Daoy (cell line): ENCODE results near the gene SCAP. TPM values are rescaled to one million over a fixed set of nuclear protein-coding genes. Genes with fewer than 3 reads are reported as not detected.
"Not testable (repeated sequence)": the region's sequence is repeated elsewhere in the genome, so short reads cannot be mapped to it uniquely, and the experiment has no call there.

Experiments
- DNase-seq: peaks from one replicate; pipeline ENCODE4 v3.0.0-alpha.2; 2015; ENCODE audit warnings: low read depth
- total RNA-seq: library from RNA; depleted of rRNA; stranded (reverse); fragments of >200 nt; shearing (Covaris generic); gene quantifications from 2 replicates; pipeline ENCODE4 v1.2.3, GENCODE V29; 2014

SCAP gene
- total RNA-seq, 1 experiment from 2014 or later: 32.6 TPM

DNA sequence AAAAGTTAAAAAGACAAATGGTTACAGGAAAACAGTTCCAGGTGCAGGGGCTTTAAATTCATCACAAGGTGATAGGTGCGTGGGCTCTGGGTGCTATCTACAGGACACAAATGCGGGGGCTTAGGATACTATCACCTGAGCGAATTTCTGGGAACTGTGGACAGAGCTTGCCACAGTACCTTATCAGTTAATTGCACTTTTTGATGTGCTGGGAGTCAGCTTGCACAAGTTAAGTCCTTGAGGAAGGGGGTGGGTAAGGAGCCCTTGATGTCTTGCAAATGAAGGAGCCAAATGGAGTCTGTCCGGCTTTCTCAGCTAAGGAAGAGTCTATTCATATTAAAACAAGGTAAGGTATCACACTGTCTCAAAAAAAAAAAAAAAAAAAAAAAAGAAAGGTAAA lies 6.0 kb upstream of the SCAP start:
- not testable (repeated sequence) for DNase-seq

DNA sequence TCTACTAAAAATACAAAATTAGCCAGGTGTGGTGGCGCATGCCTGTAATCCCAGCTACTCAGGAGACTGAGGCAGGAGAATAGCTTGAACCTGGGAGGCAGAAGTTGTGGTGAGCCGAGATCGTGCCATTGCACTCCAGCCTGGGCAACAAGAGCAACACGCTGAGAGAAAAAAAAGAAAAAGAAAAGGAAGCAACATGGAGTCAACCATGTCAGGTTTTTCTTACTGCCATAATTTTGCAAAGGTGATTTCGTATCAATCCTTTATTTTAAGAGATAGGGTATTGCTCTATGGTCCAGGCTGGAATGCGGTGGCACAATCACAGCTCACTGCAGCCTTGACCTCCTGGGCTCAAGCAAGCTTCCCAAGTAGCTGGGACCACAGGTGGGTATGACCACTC lies 4.5 kb upstream of the SCAP start:
- DNase-seq: not testable (repeated sequence)

DNA sequence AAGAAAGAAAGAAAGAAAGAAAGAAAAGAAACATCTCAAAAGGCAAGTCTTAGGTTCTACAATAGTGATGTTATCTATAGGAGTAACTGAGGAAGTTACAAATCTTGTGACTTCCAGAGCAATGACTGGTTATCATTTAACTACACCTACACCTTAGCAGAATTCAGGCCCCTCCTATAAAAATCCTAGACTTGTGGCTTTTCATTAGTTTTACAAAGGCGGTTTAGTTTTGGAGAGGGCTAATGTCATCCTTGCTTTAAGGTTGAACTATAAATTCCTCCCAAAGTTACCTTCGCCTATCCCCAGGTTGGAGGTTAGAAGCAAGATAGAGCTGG lies 4.1 kb upstream of the SCAP start:
- no peak for DNase-seq

DNA sequence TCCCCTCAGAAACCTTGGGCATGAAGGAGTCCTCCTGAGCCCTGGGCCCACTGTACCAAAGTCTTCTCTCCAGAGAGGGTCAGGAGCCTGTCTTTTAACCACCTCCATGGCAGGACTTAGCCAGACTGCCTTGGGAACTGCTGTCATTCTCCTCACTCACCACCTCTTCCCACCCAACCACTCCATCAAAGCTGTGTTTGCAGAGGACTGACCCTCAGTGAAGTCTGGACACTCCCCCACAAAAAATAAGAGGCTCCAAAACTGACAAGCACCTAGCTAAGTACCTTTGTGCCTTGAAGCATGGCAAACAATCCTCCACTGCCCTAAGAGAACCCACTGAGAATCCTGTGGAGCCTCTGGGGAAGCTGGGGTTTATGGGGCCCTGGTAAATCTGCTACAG lies 2.3 kb upstream of the SCAP start:
- no peak for DNase-seq

DNA sequence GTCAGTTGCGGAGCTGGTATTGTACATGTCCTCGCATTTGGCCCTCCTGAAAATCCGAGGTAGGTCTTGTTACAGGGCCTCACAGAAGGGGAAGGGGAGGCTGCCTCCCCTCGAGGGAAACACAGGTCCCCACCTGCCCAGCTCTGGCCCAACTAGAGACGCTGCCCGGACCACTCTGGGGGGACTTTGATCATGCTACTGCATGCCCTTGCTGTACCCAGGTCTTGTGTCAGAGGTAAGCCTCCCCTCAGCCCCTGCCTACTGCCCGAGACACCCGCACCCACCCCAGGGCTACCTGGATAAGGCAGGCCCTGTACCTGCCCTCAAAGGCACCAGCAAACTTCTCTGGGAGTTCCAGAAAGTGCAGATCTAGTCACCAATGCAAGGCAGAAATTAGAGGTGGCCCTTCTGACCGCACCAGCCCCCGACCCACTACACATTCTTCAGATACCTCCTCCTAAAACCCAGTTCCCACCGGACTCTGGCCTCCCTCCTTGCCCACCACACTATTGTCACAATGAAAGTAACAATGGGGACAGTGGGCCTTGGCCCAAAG lies 981 bp upstream of the SCAP start:
- no peak for DNase-seq

DNA sequence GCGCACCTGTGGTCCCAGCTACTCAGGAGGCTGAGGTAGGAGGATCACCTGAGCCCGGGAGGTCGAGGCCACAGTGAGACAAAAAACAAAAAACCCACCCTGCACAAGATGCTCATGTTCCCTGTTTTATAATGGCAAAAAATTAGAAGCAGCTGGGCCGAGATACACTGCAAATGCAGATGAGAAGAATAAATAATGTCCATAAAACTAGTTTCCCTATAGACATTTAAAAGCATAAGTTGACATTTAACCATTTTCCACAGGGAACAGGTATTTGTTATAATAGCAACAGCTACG lies 537 bp upstream of the SCAP start:
- no peak for DNase-seq

DNA sequence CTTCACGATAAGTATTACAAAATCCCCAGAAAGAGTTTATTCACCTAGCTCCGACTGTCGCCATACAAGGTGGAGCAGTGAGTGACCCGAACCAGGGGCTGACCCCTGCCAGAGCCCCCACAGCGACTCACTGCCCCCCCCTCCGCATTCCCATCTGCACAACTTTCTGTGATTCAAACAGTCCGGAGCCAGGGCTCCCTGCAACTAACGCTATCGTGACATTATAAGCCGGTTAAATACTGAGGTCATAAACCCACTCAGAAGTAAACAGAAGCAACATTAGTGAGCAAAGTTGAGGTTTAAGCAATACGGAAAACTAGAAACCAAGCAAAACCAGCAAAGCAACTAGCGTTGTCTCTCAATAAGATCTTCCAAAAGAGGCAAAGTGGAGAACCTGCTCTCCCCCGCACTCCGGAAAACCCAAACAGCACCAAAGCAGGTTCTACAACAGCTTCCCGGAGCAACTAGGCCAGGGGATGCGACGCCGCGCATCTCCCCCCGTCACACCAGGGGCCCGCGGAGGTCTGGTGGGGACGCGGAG lies 642 bp downstream of the SCAP start:
- DNase-seq: no peak

DNA sequence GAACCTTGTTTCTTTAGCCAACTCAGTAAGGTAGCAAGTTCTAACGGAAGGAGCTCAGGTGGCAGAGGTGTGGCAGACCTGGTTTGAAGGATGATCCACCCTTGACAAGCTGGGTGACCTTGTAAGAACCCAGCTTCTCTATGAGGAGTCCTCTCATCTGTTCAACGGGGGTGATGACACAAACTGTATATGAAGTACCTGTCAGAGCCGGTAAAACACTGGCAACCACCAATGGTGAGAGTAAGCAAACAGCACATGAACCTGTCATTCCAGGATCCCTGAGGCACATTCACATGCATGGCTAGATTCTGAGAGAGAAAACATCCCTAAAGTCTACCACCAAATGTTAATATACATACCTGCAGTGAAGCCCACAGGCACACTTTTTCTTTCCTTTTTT lies 2.4 kb downstream of the SCAP start:
- DNase-seq: no peak

DNA sequence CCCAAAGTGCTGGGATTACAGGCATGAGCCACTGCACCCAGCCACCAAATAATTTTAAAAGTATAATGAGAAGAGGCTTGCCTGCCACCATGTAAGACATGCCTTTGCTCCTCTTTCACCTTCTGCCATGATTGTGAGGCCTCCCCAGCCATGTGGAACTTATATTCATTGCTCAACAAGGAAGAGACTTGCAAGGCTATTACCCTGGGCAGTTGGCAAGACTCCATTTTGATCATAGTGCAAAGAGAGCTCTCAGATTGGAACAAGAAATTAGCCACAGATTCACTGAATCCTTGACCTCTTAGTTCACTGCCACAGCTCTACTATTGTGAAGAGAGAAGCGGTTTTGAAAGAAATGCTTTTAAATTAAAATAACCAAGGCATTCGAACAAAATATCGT lies 6.1 kb downstream of the SCAP start:
- no peak for DNase-seq

DNA sequence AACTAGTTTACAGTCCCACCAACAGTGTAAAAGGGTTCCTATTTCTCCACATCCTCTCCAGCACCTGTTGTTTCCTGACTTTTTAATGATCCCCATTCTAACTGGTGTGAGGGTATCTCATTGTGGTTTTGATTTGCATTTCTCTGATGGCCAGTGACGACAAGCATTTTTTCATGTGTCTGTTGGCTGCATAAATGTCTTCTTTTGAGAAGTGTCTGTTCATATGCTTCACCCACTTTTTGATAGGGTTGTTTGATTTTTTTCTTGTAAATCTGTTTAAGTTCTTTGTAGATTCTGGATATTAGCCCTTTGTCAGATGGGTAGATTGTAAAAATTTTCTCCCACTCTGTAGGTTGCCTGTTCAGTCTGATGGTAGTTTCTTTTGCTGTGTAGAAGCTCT lies 7.4 kb downstream of the SCAP start:
- DNase-seq: not testable (repeated sequence)

DNA sequence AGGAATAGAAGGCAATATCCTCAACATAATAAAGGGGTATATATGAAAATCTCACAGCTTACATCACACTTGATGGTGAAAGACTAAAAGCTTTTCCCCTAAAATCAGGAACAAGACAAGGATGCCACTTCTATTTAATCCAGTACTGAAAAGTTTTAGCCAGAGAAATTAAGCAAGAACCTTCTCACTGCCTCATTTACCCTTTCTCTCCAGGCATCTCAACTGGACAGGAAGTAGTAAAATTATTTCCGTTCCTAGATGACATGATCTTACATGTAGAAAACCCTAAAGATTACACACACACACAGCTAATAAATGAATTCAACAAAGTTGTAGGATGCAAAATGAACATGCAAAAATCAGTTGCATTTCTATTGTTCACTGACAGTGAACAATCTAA lies 11.2 kb downstream of the SCAP start:
- DNase-seq: no peak

DNA sequence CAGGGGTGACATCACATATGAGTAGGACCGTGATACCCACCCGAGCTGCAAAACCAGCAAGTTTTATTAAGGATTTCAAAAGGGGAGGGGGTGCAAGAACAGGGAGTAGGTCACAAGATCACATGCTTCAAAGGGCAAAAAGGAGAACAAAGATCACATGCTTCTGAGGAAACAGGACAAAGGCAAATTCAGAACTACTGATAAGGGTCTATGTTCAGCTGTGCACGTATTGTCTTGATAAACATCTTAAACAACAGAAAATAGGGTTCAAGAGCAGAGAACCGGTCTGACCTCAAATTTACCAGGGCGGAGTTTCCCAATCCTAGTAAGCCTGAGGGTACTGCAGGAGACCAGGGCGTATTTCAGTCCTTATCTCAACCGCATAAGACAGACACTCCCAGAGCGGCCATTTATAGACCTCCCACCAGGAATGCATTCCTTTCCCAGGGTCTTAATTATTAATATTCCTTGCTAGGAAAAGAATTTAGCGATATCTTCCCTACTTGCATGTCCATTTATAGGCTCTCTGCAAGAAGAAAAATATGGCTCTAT lies 16.1 kb downstream of the SCAP start:
- not testable (repeated sequence) for DNase-seq

DNA sequence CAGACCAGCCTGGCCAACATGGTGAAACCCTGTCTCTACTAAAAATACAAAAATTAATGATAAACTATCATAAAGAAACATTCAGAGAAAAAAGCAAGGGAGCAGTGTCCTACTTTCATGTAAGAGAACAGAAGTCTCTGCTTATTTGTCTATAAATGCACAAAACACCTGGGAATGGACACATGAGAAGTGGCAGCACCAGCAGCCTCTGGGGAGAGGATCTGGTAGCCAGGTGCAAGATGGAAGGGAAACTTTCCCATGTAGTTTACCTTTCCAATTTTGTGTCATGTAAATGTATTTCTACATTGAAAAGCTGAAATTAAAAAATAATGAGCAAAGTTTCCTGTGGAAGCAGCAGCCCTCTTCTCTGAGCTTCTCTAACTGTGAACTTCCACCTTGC lies 18.8 kb downstream of the SCAP start:
- DNase-seq: no peak

DNA sequence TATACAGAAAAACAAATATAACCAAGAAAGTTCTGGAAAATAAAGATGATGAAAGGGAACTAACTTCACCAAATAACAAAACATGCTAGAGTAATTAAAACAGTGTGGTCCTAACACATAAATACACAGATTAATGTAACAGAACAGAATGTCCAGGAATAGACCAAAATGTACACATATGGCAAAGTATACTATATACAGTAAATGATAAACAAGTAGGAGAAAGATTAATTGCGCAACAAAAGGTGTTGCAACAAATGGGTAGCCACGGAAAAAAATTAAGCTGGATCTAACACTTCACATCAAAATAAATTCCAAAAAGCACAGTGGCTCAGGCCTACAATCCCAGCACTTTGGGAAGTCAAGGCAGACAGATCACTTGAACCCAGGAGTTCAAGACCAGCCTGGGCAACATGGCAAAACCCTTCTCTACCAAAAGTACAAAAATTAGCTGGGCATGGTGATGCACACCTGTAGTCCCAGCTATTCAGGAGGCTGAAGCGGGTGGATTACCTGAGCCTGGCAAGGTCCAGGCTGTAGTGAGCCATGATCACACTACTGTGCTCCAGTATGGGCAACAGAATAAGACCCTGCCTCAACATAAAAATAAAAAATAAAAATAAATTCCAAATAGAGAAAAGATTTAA lies 19.8 kb downstream of the SCAP start:
- no peak for DNase-seq

DNA sequence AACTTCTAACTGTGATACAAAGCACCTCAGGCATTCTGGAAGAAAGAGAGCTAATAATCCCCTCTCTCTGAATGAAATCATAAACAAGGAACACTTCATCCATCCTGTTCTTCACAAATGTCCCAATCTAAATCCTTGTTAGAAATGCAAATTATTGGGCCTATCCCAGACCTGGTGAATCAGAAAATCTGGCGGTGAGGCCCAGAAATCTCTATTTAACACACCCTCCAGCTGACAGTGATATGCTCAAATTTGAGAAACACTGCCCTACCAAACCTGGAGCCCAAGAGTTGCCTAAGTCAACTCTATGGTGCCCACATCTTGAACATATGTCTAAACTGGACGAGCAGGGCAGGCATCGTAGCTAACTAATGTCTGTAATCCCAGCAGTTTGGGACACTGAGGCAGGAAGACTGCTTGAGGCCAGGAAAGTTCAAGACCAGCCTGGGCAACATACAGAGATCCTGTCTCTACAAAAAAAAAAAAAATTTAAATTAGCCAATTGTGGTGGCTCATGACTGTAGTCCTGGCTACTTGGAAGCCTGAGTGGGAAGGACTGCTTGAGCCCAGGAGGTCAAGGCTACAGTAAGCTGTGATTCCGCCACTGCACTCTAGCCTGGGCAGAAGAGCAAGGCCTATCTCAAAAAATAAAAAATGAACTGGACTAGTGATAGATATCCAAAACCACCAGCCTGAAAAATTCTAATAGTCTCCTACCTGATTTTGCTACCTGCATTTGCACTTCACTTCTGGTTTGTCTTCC lies 23.1 kb downstream of the SCAP start:
- no peak for DNase-seq

DNA sequence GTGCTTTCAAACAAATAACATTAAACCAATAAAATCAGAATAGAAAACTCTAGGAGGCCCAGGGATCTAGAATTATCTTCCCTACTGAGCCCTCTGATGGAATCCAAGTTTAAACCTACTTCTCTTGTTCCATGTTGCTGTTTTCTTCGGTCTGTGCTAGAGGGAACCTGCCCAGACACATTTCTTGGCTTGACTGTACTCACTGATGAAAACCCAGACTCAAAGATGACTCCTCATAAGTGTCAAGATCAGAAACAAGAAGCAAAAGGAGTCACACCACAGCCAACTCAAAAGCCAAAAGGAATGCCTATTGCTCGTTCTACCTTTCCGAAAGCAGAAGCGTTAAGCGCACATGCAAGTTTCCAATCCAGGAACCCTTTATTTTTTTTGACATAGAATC lies 31.6 kb downstream of the SCAP start:
- DNase-seq: no peak

DNA sequence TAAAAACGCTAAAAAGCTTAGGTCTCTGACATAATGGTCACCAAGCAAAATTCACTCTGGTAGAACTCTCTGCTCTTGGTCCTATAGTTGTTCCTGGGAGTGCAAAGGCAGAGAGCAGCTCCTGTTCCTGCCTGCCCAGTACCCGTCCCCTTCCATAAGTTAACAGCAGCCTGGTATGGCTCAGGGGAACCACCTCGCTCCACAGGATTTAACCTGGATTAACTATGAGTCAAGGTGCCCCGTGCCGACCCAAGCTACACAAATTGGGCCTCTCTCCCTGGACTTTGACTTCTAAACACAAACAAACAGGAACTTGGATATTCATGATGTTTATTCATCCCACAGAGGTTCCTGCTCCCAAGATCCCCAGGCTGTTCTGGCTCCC lies 32.1 kb downstream of the SCAP start:
- no peak for DNase-seq

DNA sequence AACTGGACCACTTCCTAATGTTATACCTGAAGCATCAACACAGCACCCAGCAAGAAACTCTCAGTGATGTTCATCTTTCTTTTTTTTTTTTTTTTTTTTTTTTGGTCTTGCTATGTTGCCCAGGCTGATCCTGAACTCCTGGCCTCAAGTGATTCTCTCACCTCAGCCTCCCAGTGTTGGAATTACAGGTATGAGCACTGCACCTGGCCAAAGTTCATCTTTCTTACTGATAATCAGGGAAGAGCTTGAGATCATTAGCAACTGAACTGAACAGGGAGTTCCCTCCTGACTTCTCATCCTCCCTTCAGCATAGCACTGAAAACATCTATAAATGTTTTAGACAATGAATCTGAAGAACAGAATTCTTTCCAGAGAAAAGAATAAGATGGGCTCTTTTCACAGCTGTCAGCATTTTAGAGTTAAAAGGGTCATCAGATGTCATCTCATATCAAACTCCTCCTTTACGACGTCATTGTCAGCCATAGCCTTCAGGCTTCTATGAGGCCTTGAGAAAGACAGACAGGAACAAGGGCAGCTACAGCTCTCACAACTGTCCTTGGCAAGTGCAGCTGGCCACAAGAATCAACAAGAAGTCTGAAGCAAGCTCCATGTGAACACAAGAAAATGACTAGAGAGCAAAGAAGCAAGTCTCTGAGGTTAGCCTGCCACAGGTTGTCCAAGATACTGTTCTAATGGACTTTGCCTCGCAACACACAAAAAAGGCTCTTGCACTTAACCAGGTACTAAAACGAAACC lies 33.8 kb downstream of the SCAP start:
- DNase-seq: no peak

DNA sequence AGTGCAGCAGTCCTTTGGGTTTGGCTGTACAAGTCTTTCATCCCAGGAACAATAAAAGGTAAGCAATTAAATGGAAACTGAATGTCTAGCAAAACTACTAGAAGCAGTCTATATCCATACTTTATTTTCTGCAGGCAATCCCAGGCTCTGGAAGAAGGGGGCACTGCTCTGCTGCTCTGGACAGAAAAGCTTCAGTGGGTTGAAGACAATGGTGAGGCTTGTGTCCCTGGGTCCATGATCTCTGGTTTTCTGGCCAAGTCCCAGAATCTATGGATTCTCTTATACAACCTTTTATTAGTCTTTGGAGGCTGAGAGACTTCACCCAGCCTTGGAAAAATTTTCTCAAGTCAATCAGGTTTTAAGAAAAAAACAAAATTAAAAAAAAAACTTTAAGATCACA lies 35.6 kb downstream of the SCAP start:
- no peak for DNase-seq

DNA sequence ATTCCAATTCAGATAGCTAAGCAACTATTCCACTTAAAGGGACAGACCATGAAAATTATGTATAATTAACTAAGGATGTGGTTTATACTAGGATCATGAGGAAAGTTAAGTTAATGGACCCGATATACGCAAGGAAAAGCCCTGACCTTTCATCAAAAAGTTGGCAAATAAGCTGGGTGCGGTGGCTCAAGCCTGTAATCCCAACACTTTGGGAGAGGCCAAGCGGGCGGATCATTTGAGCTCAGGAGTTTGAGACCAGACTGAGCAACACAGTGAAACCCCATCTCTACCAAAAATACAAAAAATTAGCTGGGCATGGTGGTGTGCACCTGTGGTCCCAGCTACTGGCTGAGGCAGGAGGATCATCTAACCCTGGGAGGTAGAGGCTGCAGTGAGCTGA lies 39.6 kb downstream of the SCAP start:
- no peak for DNase-seq

DNA sequence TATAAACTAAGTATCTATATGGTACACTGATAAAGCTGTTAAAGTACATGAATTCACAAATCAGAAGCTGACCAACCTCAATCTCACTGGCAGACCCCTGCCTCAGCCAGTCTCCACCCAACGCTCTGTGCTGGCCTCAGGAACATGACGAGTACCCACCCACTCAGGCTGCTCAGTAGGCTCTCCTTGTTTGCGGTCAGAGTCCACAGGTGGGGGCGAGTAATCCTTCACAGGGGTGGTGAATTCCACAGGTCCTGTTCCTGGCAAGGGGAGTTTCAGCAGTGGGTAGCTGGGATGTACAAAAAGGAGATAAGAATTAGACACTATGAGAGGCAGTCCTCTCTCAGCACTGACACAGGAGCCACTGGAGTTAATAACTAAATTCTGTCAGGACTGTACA lies 40.9 kb downstream of the SCAP start:
- DNase-seq: no peak

DNA sequence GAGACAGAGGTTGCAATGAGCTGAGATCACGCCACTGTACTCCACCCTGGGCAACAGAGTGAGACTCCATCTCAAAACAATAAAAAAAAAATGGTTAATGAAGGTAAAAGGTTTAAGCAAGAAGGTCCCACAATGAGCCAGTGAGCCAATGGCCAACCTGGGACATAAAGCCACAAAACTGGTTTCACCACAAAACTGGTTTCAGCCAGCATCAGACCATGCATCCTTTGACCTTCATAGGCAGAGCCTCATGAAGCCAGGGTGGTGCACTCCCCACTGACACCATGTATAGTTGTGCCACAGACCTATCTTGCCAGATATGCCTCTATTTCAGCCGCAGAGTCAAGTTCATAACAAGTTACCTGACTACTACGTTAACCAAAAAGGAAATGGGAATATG lies 41.9 kb downstream of the SCAP start:
- no peak for DNase-seq

DNA sequence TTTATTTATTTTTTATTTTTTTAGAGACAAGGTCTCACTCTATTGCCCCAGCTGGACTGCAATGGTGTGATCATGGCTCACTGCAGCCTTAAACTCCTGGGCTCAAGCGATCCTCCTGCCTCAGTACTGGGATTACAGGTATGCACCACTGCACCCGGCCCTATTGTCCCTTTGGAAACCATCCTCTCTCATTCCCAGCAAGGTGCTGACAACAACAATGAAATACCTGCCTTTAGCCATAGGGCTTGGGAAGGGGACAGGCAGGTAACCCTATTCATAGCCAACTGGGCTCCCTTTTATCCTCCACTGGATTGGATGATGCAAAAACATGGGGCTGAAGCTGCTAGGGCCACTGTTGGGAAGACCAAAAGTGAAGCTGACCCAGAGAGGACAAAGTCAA lies 43.1 kb downstream of the SCAP start:
- no peak for DNase-seq
